Ishikawa (cell line): ENCODE results near the gene ARHGAP33.
A peak's percentile ranks its signal among the peaks of the same experiment; 100 is the strongest.

ENCODE experiments used
- CEBPB ChIP-seq: IDR thresholded peaks from 2 replicates; pipeline ENCODE4 v1.6.1; 2012
- CREB1 ChIP-seq: IDR thresholded peaks from 2 replicates; pipeline ENCODE4 v1.6.1; 2012; ENCODE audit warnings: low read depth
- EGR1 ChIP-seq: IDR thresholded peaks from 2 replicates; pipeline ENCODE4 v1.6.1; 2012
- EP300 ChIP-seq: IDR thresholded peaks from 2 replicates; pipeline ENCODE4 v1.6.1; 2012; ENCODE audit warnings: borderline replicate concordance
- FOXM1 ChIP-seq: IDR thresholded peaks from 2 replicates; pipeline ENCODE4 v1.6.1; 2012; ENCODE audit warnings: low read depth, borderline replicate concordance
- NFIC ChIP-seq: IDR thresholded peaks from 2 replicates; pipeline ENCODE4 v1.6.1; 2012
- RAD21 ChIP-seq: IDR thresholded peaks from 2 replicates; pipeline ENCODE4 v1.6.1; 2012; ENCODE audit warnings: low read depth
- TAF1 ChIP-seq: IDR thresholded peaks from 2 replicates; pipeline ENCODE4 v1.6.1; 2012; ENCODE audit warnings: low read depth, mild to moderate bottlenecking
- TCF12 ChIP-seq: IDR thresholded peaks from 2 replicates; pipeline ENCODE4 v1.6.1; 2012; ENCODE audit warnings: low read depth
- TEAD4 ChIP-seq: IDR thresholded peaks from 2 replicates; pipeline ENCODE4 v1.6.1; 2012
- YY1 ChIP-seq: IDR thresholded peaks from 2 replicates; pipeline ENCODE4 v1.6.1; 2012; ENCODE audit warnings: low read depth
- ZBTB7A ChIP-seq: IDR thresholded peaks from 2 replicates; pipeline ENCODE4 v1.6.1; 2012; ENCODE audit warnings: low read depth
- TF ChIP-seq, protein P1 (sequence below): IDR thresholded peaks from 2 replicates; pipeline ENCODE4 v1.6.1; 2012
- TF ChIP-seq, protein P2 (sequence below): IDR thresholded peaks from 2 replicates; pipeline ENCODE4 v1.6.1; 2012
- TF ChIP-seq, protein P3 (sequence below): IDR thresholded peaks from 2 replicates; pipeline ENCODE4 v1.6.1; 2012; ENCODE audit warnings: low read depth, mild to moderate bottlenecking

Gene ARHGAP33

DNA sequence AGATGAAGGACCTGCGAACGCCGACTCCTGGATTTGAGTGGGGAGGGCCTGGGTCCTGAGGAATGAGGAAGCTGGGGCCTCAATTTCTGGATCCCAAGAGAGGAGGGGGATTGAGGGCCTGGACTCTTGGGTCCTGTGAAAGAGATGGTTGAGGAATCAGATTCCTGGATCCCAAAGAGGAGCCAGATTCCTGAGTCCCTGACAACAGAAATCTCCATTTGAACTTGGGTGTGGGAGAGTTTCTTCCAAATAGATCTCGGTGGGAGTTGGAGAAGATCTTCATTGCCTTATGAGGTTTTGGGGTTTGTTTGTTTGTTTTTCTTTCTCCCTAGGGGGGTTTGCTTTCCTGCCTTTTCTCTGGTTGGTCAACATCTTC is 29.3 kb upstream of the ARHGAP33 start:
- TF ChIP-seq TEAD4 (no peak), CEBPB (no peak), TAF1 (no peak), EP300 (no peak), TCF12 (no peak), CREB1 (no peak), EGR1 (no peak)
- TF ChIP-seq, protein P1, sequence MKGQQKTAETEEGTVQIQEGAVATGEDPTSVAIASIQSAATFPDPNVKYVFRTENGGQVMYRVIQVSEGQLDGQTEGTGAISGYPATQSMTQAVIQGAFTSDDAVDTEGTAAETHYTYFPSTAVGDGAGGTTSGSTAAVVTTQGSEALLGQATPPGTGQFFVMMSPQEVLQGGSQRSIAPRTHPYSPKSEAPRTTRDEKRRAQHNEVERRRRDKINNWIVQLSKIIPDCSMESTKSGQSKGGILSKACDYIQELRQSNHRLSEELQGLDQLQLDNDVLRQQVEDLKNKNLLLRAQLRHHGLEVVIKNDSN, result no peak
- TF ChIP-seq, protein P2, sequence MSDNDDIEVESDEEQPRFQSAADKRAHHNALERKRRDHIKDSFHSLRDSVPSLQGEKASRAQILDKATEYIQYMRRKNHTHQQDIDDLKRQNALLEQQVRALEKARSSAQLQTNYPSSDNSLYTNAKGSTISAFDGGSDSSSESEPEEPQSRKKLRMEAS, result no peak

DNA sequence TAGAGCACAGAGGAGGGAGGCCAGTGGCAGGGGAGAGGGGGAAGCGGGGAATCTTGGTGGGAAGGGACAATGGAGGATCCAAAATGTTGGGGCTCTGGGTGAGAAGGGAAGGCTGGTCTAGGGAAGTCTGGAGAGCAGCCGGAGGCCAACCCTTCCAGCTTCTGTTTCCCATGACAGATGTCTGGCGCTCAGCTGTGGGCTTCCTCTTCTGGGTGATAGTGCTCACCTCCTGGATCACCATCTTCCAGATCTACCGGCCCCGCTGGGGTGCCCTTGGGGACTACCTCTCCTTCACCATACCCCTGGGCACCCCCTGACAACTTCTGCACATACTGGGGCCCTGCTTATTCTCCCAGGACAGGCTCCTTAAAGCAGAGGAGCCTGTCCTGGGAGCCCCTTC is 28.8 kb upstream of the ARHGAP33 start:
- no peak for TF ChIP-seq EGR1
- TF ChIP-seq EP300, result no peak
- TF ChIP-seq CREB1, result no peak
- TF ChIP-seq YY1, result no peak
- TF ChIP-seq ZBTB7A, result no peak
- TF ChIP-seq TAF1, result no peak
- no peak for TF ChIP-seq TEAD4

DNA sequence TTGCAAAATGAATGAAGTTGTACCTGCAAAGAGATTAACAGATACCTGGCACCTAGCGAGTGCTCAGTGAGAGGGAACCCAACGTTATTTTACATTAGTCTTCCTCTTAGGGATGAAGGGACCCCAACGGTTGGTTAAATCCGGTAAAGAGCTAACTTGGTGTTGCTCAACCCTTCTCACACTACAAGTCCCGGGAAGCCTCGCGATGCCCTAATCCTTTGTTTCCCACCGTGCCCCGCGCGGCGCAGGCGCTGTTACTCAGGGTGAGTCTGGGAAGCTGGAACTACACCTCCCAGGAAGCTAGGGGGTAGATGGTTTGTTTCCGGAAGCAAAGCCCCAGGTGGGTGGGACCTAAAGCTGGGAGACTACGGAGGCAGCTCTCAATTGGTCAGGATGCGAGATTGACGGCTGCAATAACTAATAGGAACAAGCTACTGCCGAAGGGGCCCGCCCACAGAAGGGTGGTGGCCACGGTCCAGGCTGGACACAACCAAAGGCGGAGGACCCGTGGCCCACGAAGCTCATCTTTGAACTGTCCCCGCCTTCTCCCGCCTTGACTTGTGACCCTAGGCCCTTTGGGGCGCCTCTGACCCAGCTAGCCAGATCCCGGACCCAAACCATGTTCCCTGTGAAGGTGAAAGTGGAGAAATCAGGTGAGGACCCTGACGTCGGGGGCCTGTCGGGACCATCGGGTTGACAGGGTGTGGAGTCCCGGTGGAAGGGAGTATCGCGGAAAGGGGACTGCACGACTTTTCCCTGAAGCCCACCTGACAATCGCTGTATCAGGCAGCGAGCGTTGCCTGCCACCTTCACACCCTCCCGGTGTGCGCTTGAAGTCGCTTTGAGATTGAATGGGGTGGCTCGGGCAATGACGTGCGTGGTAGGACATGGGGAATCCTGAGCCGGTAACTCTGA is 27.0 kb upstream of the ARHGAP33 start, which contains the start of gene LIN37:
TSS of gene LIN37 (plus strand) at position 471 of the 915 bp plus-strand sequence. CDS start at position 620, 149 bp downstream.
- TF ChIP-seq, protein P3, sequence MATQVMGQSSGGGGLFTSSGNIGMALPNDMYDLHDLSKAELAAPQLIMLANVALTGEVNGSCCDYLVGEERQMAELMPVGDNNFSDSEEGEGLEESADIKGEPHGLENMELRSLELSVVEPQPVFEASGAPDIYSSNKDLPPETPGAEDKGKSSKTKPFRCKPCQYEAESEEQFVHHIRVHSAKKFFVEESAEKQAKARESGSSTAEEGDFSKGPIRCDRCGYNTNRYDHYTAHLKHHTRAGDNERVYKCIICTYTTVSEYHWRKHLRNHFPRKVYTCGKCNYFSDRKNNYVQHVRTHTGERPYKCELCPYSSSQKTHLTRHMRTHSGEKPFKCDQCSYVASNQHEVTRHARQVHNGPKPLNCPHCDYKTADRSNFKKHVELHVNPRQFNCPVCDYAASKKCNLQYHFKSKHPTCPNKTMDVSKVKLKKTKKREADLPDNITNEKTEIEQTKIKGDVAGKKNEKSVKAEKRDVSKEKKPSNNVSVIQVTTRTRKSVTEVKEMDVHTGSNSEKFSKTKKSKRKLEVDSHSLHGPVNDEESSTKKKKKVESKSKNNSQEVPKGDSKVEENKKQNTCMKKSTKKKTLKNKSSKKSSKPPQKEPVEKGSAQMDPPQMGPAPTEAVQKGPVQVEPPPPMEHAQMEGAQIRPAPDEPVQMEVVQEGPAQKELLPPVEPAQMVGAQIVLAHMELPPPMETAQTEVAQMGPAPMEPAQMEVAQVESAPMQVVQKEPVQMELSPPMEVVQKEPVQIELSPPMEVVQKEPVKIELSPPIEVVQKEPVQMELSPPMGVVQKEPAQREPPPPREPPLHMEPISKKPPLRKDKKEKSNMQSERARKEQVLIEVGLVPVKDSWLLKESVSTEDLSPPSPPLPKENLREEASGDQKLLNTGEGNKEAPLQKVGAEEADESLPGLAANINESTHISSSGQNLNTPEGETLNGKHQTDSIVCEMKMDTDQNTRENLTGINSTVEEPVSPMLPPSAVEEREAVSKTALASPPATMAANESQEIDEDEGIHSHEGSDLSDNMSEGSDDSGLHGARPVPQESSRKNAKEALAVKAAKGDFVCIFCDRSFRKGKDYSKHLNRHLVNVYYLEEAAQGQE, result no peak
- TF ChIP-seq, protein P2, result no peak; the same call in 1 of the 2 replicates
- TF ChIP-seq CREB1 (peak; percentile 64), TAF1 (peak; percentile 45; the same call in 1 of the 2 replicates), TCF12 (peak; percentile 62; the same call in 1 of the 2 replicates), CEBPB (peak; percentile 96), YY1 (peak; percentile 58; the same call in 1 of the 2 replicates), ZBTB7A (no peak)

DNA sequence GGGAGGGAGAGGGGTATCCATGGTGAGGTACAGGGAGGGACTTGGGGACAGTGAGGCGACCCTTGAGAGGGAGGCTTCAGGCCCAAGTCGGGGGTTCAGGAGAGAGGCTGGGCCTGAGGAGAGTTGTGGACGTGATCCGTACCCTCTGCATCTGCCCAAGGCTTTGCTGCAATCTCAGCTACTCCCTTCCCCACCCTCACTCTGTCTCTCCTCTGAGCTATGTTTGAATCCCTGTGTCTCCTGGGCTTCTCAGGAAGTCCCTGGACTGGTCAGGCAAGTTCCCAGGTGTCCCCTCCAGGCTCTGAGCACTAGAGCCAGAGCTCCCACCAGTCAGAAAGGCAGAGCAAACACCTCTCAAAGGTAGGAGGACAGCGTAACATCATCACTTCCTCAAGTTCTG is 25.2 kb upstream of the ARHGAP33 start:
- no peak for TF ChIP-seq CEBPB
- TF ChIP-seq TEAD4, result no peak
- TF ChIP-seq TAF1, result no peak
- TF ChIP-seq, protein P1, result no peak
- TF ChIP-seq ZBTB7A, result no peak
- TF ChIP-seq, protein P3, result no peak
- no peak for TF ChIP-seq EGR1
- TF ChIP-seq, protein P2, result no peak
- no peak for TF ChIP-seq EP300
- no peak for TF ChIP-seq TCF12

DNA sequence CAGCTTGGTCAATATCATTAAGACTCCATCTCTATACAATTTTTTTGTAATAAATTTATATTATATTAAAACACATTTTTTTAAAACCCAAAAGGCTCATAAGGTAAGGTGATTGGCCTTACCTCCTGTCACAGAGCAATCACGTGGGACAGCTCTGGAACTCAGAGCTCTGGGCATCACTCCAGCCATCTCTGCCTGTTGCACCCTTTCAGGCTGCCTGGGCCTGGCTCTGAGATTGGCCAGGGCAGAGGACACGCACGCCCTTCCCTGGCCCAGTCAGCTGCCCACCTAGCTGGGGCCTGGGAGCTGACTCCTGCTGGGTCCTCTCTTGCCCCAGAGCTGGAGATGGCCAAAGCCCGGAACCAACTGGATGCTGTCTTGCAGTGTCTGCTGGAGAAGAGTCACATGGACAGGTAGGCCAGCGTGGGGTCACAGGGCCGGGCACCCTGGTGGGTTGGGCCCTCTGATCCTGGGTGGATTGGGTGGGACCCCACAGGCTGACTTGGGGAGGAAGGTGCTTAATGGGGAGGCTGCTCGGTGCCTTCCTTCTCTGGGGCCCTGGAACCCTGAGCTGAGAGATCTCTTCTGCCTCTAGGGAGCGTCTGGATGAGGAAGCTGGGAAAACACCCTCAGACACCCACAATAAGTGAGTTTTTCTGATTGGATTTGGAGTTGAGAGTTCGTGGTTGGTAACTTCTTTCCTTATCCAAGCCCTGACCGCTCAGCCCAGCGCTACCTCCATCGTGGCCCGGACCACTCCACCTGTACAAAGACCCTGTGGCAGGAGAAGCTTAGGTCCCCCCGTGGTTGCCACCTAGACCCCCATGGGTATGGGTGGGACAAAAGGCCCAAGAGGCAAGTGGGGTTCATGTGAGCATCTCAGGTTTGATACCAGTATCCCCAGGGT is 23.3 kb upstream of the ARHGAP33 start:
- TF ChIP-seq TCF12, result no peak
- no peak for TF ChIP-seq YY1
- TF ChIP-seq TAF1, result no peak
- TF ChIP-seq FOXM1, result no peak
- TF ChIP-seq, protein P2, result no peak
- no peak for TF ChIP-seq EGR1
- no peak for TF ChIP-seq NFIC
- no peak for TF ChIP-seq CEBPB
- TF ChIP-seq TEAD4, result no peak
- TF ChIP-seq, protein P3, result no peak
- TF ChIP-seq ZBTB7A, result no peak
- no peak for TF ChIP-seq RAD21
